Measurements from ENCODE around the gene FAM236D.
"Not testable (repeated sequence)": the region's sequence is repeated elsewhere in the genome, so short reads cannot be mapped to it uniquely, and the experiment has no call there.

The FAM236D gene

GRCh38 chrX:72808110-72808509 is at the start of gene FAM236D:
FAM236D (minus strand) TSS chrX:72808210; CDS start chrX:72808110, 100 bp downstream.
- not testable (repeated sequence) for DNase-seq (ENCODE audit: low spot score)

- not testable (repeated sequence) for DNase-seq (ENCODE audit: low spot score)
Measured at GRCh38 chrX:72837532-72837931, 29.5 kb upstream of the FAM236D start.

DNA sequence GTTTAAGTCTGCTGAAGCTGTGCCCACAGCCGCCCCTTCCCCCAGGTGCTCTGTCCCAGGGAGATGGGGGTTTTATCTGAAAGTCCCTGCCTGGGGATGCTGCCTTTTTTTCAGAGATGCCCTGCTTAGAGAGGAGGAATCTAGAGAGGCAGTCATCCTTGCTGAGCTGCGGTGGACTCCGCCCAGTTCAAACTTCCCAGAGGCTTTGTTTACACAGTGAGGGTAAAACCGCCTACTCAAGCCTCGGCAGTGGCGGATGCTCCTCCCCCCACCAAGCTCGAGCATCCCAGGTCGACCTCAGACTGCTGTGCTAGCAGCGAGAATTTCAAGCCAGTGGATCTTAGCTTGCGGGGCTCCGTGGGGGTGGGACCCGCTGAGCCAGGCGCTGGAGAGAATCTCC is 22.7 kb upstream of the FAM236D start:
- DNase-seq (ENCODE audit: low spot score): not testable (repeated sequence)

DNA sequence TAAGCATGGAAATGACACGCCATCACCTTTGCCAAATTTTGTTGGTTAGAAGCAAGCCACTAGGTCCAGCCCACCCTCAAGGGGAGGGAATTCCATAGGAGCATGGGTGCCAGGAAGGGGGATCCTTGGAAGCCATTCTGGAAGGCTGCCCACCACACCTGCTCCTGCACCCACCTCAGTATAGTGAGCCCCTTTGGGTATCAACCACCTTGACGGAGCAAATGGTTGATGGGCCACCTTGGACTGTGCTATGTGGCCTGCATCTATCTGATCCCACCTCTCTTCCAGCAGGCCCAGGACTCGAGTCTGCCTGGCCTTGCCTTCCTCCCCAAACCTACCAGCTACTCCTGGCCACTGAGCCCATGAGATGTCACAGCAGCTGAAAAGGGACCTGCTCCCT is 17.6 kb downstream of the FAM236D start:
- not testable (repeated sequence) for DNase-seq (ENCODE audit: low spot score)

GRCh38 chrX:72788142-72788541 is 19.9 kb downstream of the FAM236D start:
- DNase-seq (ENCODE audit: low spot score): not testable (repeated sequence)

GRCh38 chrX:72783964-72784363 is 24.0 kb downstream of the FAM236D start:
- not testable (repeated sequence) for DNase-seq (ENCODE audit: low spot score)

GRCh38 chrX:72783365-72783936 is 24.6 kb downstream of the FAM236D start:
- DNase-seq (ENCODE audit: low spot score): not testable (repeated sequence)

GRCh38 chrX:72782560-72782959 is 25.4 kb downstream of the FAM236D start, which contains the start of gene FAM236B:
FAM236B (minus strand) TSS chrX:72782660; CDS start chrX:72782560, 100 bp downstream.
- DNase-seq (ENCODE audit: low spot score): not testable (repeated sequence)

- DNase-seq (ENCODE audit: low spot score): not testable (repeated sequence)
Measured at GRCh38 chrX:72778146-72778545, 29.9 kb downstream of the FAM236D start.

- not testable (repeated sequence) for DNase-seq (ENCODE audit: low spot score)
Measured at GRCh38 chrX:72777467-72777790, 30.6 kb downstream of the FAM236D start.

- DNase-seq (ENCODE audit: low spot score): not testable (repeated sequence)
Measured at GRCh38 chrX:72776653-72777466, 31.1 kb downstream of the FAM236D start, which contains the start of gene DMRTC1B. DMRTC1B (plus strand) TSS chrX:72776890; CDS start chrX:72845136, 68,246 bp downstream.

DNA sequence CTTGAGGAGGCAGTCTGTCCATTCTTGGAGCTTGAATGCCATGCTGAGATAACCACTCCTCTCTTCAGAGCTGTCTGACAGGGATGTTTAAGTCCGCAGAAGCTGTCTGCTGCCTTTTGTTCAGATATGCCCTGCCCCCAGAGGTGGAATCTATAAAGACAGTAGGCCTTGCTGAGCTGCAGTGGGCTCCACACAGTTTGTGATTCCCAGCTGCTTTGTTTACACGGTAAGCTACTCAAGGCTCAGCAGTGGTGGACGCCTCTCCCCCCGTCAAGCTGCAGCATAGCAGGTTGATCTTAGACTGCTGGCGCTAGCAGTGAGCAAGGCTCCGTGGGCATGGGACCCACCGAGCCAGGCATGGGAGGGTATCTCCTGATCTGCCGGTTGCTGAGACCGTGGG is 47.6 kb downstream of the FAM236D start:
- not testable (repeated sequence) for DNase-seq (ENCODE audit: low spot score)
